Measurements from ENCODE around the gene DUSP22. TPM values are rescaled to one million over a fixed set of nuclear protein-coding genes. Genes with fewer than 3 reads are reported as not detected.

Gene DUSP22
- polyA plus RNA-seq, 1 of the 3 experiments (the other 2 are of a cell fraction) = 6.8 TPM

- Histone ChIP-seq H3K27me3 (ENCODE audit: insufficient read depth) (peaks cover 95% of the 10 kb centered on the region), H3K9ac (no peak overlapping the region), H3K36me3 (replicated peaks in 1 of 2; ENCODE audit: control insufficient read depth in 1 of 2, insufficient read depth in 2 of 2, low read length in 1 of 2) (no peaks in the 10 kb centered on the region), H3K9me2 (no peaks in the 10 kb centered on the region), H3K9me3 (no peaks in the 10 kb centered on the region), H3K27ac (ENCODE audit: low read depth in 2 of 2, low read length in 1 of 2) (no peak overlapping the region), H3F3A (replicated peaks; ENCODE audit: insufficient read depth) (no peaks in the 10 kb centered on the region), H2AFZ (ENCODE audit: low read depth) (no peak overlapping the region), H3K4me1 (ENCODE audit: control insufficient read depth in 1 of 2, insufficient read depth in 2 of 2, low read depth in 1 of 2, low read length in 1 of 2) (no peaks in the 10 kb centered on the region), H3K4me3 (ENCODE audit: low read depth in 2 of 2, low read length in 1 of 2) (no peak overlapping the region), H3K79me2 (ENCODE audit: insufficient read depth) (no peaks in the 10 kb centered on the region), H3K4me2 (no peak overlapping the region), H4K20me1 (ENCODE audit: insufficient read depth) (no peaks in the 10 kb centered on the region)
- ChIA-PET CTCF (interaction anchor here (1.1 kb wide), 1 partner anchor 25 kb away, joined by 4 read pairs; no protein-coding TSS in a partner anchor), POLR2A (no interaction called here)
- 4% methylated on average over 3 of the region's 3 CpGs for WGBS (ENCODE audit: low lambda C conversion rate)
- TF ChIP-seq RFX5 (IDR thresholded peaks at IDR 0.05; ENCODE audit: low read length) = no peak
- TF ChIP-seq FOXM1 (IDR thresholded peaks at IDR 0.05; ENCODE audit: low read depth) = no peak
- TF ChIP-seq, protein P1, sequence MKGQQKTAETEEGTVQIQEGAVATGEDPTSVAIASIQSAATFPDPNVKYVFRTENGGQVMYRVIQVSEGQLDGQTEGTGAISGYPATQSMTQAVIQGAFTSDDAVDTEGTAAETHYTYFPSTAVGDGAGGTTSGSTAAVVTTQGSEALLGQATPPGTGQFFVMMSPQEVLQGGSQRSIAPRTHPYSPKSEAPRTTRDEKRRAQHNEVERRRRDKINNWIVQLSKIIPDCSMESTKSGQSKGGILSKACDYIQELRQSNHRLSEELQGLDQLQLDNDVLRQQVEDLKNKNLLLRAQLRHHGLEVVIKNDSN (IDR thresholded peaks at IDR 0.05; ENCODE audit: borderline replicate concordance, low read depth) = no peak
- TF ChIP-seq MAX (IDR thresholded peaks at IDR 0.05; ENCODE audit: low read depth) = no peak
- no peak for TF ChIP-seq JUND (IDR thresholded peaks at IDR 0.05)
- no peak for TF ChIP-seq GABPA (IDR thresholded peaks at IDR 0.05; ENCODE audit: low read depth)
- TF ChIP-seq NFIC (IDR thresholded peaks at IDR 0.05; ENCODE audit: borderline replicate concordance) = no peak
- TF ChIP-seq TAF1 (IDR thresholded peaks at IDR 0.05; ENCODE audit: borderline replicate concordance, low read depth, low read length) = no peak
- no peak for TF ChIP-seq YY1 (IDR thresholded peaks at IDR 0.05; ENCODE audit: low read depth)
- DNase-seq = no peak
Observed at GRCh38 chr6:383856-384255, 91.6 kb downstream of the DUSP22 start.

- Histone ChIP-seq H3K9me3 (no peaks in the 10 kb centered on the region), H4K20me1 (ENCODE audit: insufficient read depth) (no peaks in the 10 kb centered on the region), H3K9me2 (no peaks in the 10 kb centered on the region), H3K4me3 (ENCODE audit: low read depth in 2 of 2, low read length in 1 of 2) (no peak overlapping the region), H3K79me2 (ENCODE audit: insufficient read depth) (no peaks in the 10 kb centered on the region), H3K4me1 (ENCODE audit: control insufficient read depth in 1 of 2, insufficient read depth in 2 of 2, low read depth in 1 of 2, low read length in 1 of 2) (no peaks in the 10 kb centered on the region), H2AFZ (ENCODE audit: low read depth) (no peak overlapping the region), H3K36me3 (replicated peaks in 1 of 2; ENCODE audit: control insufficient read depth in 1 of 2, insufficient read depth in 2 of 2, low read length in 1 of 2) (no peaks in the 10 kb centered on the region), H3K27me3 (ENCODE audit: insufficient read depth) (peaks cover 94% of the 10 kb centered on the region), H3F3A (replicated peaks; ENCODE audit: insufficient read depth) (no peaks in the 10 kb centered on the region), H3K27ac (ENCODE audit: low read depth in 2 of 2, low read length in 1 of 2) (no peak overlapping the region), H3K9ac (no peak overlapping the region), H3K4me2 (no peak overlapping the region)
- TF ChIP-seq GABPA (IDR thresholded peaks at IDR 0.05; ENCODE audit: low read depth) (no peak), RAD21 (IDR thresholded peaks at IDR 0.05; ENCODE audit: low read length) (no peak), TAF1 (IDR thresholded peaks at IDR 0.05; ENCODE audit: borderline replicate concordance, low read depth, low read length) (no peak), CHD2 (IDR thresholded peaks at IDR 0.05; ENCODE audit: low read length, partially characterized antibody) (no peak), ELF1 (IDR thresholded peaks at IDR 0.05) (no peak), RXRA (IDR thresholded peaks at IDR 0.05; ENCODE audit: borderline replicate concordance, low read depth) (no peak), SMC3 (IDR thresholded peaks at IDR 0.05; ENCODE audit: low read depth, low read length) (no peak), MAX (IDR thresholded peaks at IDR 0.05; ENCODE audit: low read depth) (no peak), EP300 (IDR thresholded peaks at IDR 0.05; ENCODE audit: borderline replicate concordance in 1 of 2, low read depth in 1 of 2, low read length in 1 of 2) (no peak), FOXJ3 (CRISPR knock-in tag; IDR thresholded peaks at IDR 0.05) (no peak), RCOR1 (IDR thresholded peaks at IDR 0.05; ENCODE audit: low read length) (no peak), JUND (IDR thresholded peaks at IDR 0.05) (no peak), NRF1 (IDR thresholded peaks at IDR 0.05; ENCODE audit: low read depth, low read length) (no peak), RFX5 (IDR thresholded peaks at IDR 0.05; ENCODE audit: low read length) (no peak), MXI1 (IDR thresholded peaks at IDR 0.05; ENCODE audit: low read depth, low read length) (no peak)
- TF ChIP-seq, protein P1 (IDR thresholded peaks at IDR 0.05; ENCODE audit: borderline replicate concordance, low read depth) = no peak
- TF ChIP-seq, protein P2, sequence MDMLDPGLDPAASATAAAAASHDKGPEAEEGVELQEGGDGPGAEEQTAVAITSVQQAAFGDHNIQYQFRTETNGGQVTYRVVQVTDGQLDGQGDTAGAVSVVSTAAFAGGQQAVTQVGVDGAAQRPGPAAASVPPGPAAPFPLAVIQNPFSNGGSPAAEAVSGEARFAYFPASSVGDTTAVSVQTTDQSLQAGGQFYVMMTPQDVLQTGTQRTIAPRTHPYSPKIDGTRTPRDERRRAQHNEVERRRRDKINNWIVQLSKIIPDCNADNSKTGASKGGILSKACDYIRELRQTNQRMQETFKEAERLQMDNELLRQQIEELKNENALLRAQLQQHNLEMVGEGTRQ (IDR thresholded peaks at IDR 0.05; ENCODE audit: borderline replicate concordance, low read depth, low read length) = no peak
- ChIA-PET POLR2A (no interaction called here), CTCF (no interaction called here)
- WGBS (ENCODE audit: low lambda C conversion rate) = 10% methylated on average over 6 of the region's 6 CpGs
- DNase-seq = no peak
Observed at GRCh38 chr6:384898-385297, 92.6 kb downstream of the DUSP22 start.
